ENCODE results near the gene KRTAP5-8.
"Not testable (repeated sequence)": the region's sequence is repeated elsewhere in the genome, so short reads cannot be mapped to it uniquely, and the experiment has no call there.

The KRTAP5-8 gene

GRCh38 chr11:71518506-71519471 is 19.0 kb upstream of the KRTAP5-8 start:
- no peak for DNase-seq

- no peak for DNase-seq
Observed at GRCh38 chr11:71519546-71519945, 18.3 kb upstream of the KRTAP5-8 start.

- no peak for DNase-seq
Observed at GRCh38 chr11:71525188-71525937, 12.5 kb upstream of the KRTAP5-8 start.

- no peak for DNase-seq
Observed at GRCh38 chr11:71525938-71526495, 11.8 kb upstream of the KRTAP5-8 start.

- not testable (repeated sequence) for DNase-seq
Observed at GRCh38 chr11:71526796-71527575, 10.8 kb upstream of the KRTAP5-8 start, which contains the start of gene KRTAP5-7. Gene KRTAP5-7 (plus strand): TSS chr11:71527267. CDS start chr11:71527301, 34 bp downstream.

DNA sequence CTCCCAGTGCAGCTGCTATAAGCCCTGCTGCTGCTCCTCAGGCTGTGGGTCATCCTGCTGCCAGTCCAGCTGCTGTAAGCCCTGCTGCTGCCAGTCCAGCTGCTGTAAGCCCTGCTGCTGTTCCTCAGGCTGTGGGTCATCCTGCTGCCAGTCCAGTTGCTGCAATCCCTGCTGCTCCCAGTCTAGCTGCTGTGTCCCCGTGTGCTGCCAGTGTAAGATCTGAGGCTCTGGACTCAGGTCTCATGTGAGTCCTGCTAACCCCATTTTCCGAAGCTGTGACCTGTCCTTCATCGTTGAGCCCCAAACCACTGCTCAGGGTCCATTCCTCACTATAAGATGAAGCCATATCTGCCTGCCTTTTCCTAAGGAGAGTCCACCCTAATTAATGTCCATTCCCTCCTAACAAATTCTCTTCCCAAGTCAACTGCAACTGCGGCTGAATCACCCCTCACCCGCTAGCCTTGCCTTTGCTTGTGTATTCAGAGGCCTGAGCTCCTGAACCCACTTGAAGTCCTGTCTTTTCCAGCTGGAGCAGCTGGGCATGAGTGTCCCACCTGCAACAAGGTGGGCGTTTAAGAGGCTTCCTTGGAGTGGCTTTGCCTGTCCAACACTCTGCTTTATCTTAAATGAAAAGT is 10.1 kb upstream of the KRTAP5-8 start:
- no peak for DNase-seq

GRCh38 chr11:71530602-71531001 is 7.2 kb upstream of the KRTAP5-8 start:
- DNase-seq: no peak

DNA sequence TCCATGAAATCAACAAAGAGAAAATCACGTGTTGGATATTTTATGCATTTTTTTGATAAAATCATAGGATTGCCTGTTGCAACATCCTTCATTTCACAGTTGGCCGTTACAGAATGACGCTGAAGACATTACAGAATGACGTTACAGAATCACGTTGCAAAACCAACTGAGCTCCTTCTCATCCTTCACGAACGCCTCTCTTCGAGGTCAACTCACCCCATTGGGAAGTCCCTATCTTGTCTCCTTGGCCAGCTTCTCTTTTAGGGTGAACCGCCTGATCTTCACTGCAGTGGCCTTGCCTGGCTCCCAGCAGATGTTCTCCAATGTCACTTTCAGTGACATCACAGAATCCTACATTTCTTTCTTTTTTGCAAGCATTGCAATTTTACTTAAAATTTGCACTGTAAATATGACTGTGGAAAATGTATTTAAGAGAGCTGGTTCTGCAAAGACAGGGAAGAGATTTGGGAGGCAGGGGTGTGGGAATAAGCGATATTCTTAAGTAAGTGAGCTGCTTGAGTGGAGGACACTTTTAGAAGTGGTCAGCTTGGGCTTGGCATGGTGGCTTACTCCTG is 5.7 kb upstream of the KRTAP5-8 start:
- DNase-seq: no peak

- not testable (repeated sequence) for DNase-seq
Observed at GRCh38 chr11:71534711-71535608, 2.9 kb upstream of the KRTAP5-8 start.

DNA sequence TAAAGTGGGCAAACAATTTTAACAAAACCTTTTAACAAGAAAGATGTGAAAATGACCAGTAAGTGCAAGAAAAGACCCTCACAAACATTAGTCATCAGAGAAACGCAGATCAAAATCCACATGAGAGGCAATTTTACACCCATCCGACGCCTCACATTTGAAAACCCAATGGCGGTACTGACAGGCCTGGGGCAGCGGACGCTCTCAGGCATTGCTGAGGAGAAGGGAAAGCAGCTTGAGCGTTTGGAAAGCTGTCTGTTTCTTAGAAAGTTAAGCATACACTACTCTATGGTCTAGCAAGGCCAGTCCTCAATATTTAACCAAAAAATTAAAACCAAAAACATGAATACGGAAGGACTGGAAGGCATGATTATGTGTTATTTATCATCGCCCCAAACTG is 2.0 kb upstream of the KRTAP5-8 start:
- no peak for DNase-seq

DNA sequence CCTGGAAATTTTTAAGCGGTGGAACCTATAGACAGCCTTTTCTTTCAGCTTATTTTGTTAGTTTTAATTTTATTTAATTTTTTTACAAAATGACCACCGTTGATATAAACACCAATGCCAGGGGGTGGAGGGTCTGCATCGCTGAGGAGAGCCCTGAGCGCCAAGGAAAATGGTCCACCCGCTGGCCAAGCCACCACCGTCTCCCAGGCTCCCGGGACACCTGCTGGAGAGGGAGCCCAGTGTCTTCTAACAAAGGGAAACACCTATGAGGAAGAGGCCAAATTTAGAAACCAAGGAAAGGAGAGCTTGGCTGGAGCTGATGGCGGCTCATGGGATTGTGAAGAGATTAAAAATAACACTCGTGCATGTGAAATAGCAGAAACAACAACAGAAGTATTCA is 288 bp upstream of the KRTAP5-8 start:
- no peak for DNase-seq

- no peak for DNase-seq
Observed at GRCh38 chr11:71538666-71538990, 803 bp downstream of the KRTAP5-8 start.

DNA sequence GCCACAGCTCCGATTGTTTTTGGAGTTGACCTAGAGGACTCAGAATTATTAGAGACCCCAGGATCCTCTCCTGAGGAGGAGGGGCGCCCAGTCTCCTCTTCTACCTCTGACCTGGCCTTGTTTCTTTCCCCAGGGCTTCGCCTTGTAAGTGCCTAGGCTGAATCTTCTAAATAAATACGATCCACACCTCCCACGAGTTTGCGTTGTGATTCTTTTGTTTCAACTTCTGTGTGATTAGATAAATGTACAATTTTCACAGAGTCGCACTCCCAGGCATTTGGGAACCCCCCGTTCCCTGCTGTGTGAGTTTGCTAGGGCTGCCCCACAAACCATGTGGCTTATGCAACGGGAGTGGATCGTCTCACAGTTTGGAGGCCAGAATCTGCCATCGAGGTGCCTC is 1.2 kb downstream of the KRTAP5-8 start:
- DNase-seq: no peak

DNA sequence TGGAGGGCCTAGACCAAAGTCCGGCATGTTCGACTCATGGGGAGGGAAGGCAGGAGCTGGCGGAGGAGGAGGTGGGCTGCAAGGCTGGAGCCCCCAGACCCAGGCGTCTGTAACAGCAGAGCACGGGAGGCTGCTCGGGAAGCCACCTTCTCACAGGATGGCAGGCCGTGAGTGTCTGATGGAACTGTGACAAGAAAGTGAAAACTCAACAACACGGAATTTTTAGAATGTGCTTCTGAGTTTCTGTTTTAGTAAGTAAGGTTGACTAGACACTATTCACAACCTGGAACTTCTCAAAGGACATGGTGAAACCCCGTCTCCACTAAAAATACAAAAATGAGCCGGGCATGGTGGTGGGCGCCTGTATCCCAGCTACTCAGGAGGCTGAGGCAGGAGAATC is 2.1 kb downstream of the KRTAP5-8 start:
- not testable (repeated sequence) for DNase-seq

DNA sequence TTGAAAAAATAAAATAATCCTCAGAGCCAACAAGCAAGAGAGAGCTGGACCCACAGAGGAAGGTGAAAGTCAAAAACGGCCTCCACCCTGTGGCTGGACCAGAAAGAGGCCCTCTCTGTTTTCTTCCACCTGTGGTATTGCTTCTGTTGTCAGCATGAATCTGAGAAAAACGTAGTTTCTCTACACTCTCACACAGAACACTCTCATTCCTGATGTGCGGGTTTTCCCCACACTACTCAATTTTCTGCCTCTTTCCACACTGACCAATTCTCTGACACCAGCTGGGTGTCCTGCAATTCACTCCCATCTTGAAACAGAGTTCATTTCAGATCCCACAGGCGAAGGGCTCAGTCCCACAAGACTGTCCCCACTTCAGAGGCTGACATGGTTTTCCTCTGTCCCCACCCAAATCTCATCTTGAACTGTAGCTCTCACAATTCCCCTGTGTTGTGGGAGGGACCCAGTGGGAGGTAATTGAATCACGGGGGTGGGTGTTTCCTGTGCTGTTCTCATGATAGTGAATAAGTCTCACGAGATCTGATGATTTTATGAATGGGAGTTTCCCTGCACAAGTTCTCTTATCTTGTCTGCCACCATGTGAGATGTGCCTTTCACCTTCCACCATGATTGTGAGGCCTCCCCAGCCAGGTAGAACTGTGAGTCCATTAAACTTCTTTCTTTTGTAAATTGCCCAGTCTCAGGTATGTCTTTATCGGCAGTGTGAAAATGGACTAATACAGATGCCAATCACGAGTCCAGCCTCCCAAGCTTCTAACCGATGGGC is 2.9 kb downstream of the KRTAP5-8 start:
- DNase-seq: not testable (repeated sequence)

DNA sequence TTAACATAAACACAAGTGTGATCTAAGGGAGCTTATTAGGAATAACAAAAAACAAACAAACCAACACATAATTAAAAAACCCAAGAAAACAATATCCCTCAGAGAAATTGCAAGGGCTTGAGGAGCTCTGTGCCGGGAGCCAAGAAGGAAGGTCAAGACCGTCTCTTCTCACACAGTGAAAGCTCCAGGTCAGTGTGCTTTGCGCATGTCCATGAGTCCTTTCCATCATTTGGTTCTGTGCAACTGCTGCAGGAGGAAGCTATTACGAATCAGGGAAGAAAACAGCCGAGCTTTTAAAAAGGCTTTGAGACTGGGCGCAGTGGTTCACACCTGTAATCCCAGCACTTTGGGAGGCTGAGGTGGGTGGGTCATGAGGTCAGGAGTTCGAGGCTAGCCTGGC is 4.6 kb downstream of the KRTAP5-8 start:
- DNase-seq: no peak

GRCh38 chr11:71542879-71543777 is 5.3 kb downstream of the KRTAP5-8 start:
- no peak for DNase-seq

DNA sequence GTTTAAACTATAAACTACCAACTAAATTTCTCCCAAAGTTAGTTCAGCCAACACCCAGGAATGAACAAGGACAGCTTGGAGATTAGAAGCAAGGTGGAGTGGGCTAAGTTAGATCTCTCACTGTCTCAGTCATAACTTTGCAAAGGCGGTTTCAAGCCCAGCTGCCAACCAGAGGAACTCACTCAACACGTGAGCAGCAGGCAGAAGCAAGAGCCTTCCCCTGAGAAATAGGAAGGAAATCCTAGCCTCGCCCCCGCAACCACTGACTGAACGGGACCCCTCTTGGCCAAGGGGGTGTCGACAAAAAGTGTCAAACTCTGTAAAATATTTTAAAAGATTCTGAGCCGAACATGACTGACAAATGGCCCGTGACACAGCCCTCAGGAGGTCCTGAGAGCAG is 6.0 kb downstream of the KRTAP5-8 start:
- DNase-seq: no peak

All from activated naive CD4-positive, alpha-beta T cell (primary cell).